SK-N-SH (cell line): ENCODE data around the gene SLC30A2. TPM values are rescaled to one million over a fixed set of nuclear protein-coding genes. Genes with fewer than 3 reads are reported as not detected.

Source experiments
- CTCF ChIA-PET: fragments of 300-600, 350-600 bp; formaldehyde crosslinking; extraction: SDS; loops from one replicate; lab custom pipeline; 2021; lab: Yijun Ruan, JAX
- POLR2A ChIA-PET: fragments of 350-600 bp; sonication (Branson Sonifier 250); formaldehyde crosslinking; extraction: SDS; loops from one replicate; lab custom pipeline; 2020; ENCODE audit warnings: antibody characterized with exemption, inconsistent platforms; lab: Yijun Ruan, JAX
- DNase-seq: peaks from one replicate; pipeline ENCODE4 v3.0.0; 2012
- H2AFZ ChIP-seq: fragments of 200-600 bp; sonication (generic); 2 replicates; pipeline ENCODE4 v1.8.1; 2016; ENCODE audit warnings: antibody characterized with exemption, mild to moderate bottlenecking, low read depth
- H3F3A ChIP-seq: fragments of 200-600 bp; sonication (generic); replicated peaks from 2 replicates; pipeline ENCODE3; 2016; ENCODE audit warnings: antibody characterized with exemption, mild to moderate bottlenecking; ENCODE audit not compliant: insufficient read depth
- H3K27ac ChIP-seq, 2 experiments: fragments of 200-500 bp in 1 of 2; fragments of 200-600 bp in 1 of 2; sonication (Bioruptor generic) in 1 of 2; sonication (generic), shearing (Covaris generic) in 1 of 2; 2 replicates each; pipeline versions ENCODE4 v1.5.1 to v1.6.1; 2014 to 2016; ENCODE audit warnings: low read depth in 2 of 2, inconsistent platforms in 1 of 2, low read length in 1 of 2, mild to moderate bottlenecking in 1 of 2, mixed read lengths in 1 of 2
- H3K27me3 ChIP-seq: fragments of 200-600 bp; sonication (generic), shearing (Covaris generic); 2 replicates; pipeline ENCODE4 v1.6.1; 2016; ENCODE audit warnings: mixed run types; ENCODE audit not compliant: insufficient read depth
- H3K36me3 ChIP-seq, 2 experiments: fragments of 200-500 bp in 1 of 2; fragments of 200-600 bp in 1 of 2; sonication (Bioruptor generic) in 1 of 2; sonication (generic) in 1 of 2; replicated peaks in 1 of 2; 2 replicates each; pipeline versions ENCODE3 to v1.5.1; 2014 to 2016; ENCODE audit warnings: low read length in 1 of 2, mild to moderate bottlenecking in 1 of 2; ENCODE audit not compliant: insufficient read depth in 2 of 2, control insufficient read depth in 1 of 2
- H3K4me1 ChIP-seq, 2 experiments: fragments of 200-500 bp in 1 of 2; fragments of 200-600 bp in 1 of 2; sonication (Bioruptor generic) in 1 of 2; sonication (generic), shearing (Covaris generic) in 1 of 2; 2 replicates each; pipeline versions ENCODE4 v1.5.1 to v1.6.1; 2014 to 2016; ENCODE audit warnings: low read depth in 1 of 2, low read length in 1 of 2, mixed run types in 1 of 2; ENCODE audit not compliant: insufficient read depth in 2 of 2, control insufficient read depth in 1 of 2
- H3K4me2 ChIP-seq: fragments of 200-600 bp; sonication (generic), shearing (Covaris generic); 2 replicates; pipeline ENCODE4 v1.6.1; 2017; ENCODE audit warnings: mixed run types
- H3K4me3 ChIP-seq, 2 experiments: fragments of 200-500 bp in 1 of 2; fragments of 200-600 bp in 1 of 2; sonication (Bioruptor generic) in 1 of 2; sonication (generic), shearing (Covaris generic) in 1 of 2; 2 replicates each; pipeline versions ENCODE4 v1.5.1 to v1.8.1; 2014 to 2016; ENCODE audit warnings: low read depth in 2 of 2, inconsistent platforms in 1 of 2, low read length in 1 of 2, mild to moderate bottlenecking in 1 of 2, mixed read lengths in 1 of 2, moderate library complexity in 1 of 2
- H3K79me2 ChIP-seq: fragments of 200-600 bp; sonication (generic); 2 replicates; pipeline ENCODE4 v1.8.1; 2017; ENCODE audit warnings: mild to moderate bottlenecking; ENCODE audit not compliant: insufficient read depth
- H3K9ac ChIP-seq: fragments of 200-600 bp; sonication (generic); 2 replicates; pipeline ENCODE4 v1.6.1; 2017; ENCODE audit warnings: mixed run types
- H3K9me2 ChIP-seq: fragments of 200-600 bp; sonication (generic); 2 replicates; pipeline ENCODE4 v1.6.1; 2017; ENCODE audit warnings: mixed run types
- H3K9me3 ChIP-seq: fragments of 200-600 bp; sonication (generic); 2 replicates; pipeline ENCODE4 v1.6.1; 2017; ENCODE audit warnings: mixed run types, mild to moderate bottlenecking, moderate library complexity
- H4K20me1 ChIP-seq: fragments of 200-600 bp; sonication (generic); 2 replicates; pipeline ENCODE4 v1.6.1; 2017; ENCODE audit warnings: mild to moderate bottlenecking, mixed run types; ENCODE audit not compliant: insufficient read depth
- CTCF ChIP-seq: fragments of 200-600 bp; sonication (generic); IDR thresholded peaks from 2 replicates; pipeline ENCODE4 v1.6.1; 2017; ENCODE audit warnings: antibody characterized with exemption, mild to moderate bottlenecking, moderate library complexity
- EP300 ChIP-seq, 2 experiments: IDR thresholded peaks; 2 replicates each; pipeline versions ENCODE4 v1.4.0 to v1.6.1; 2012; ENCODE audit warnings: borderline replicate concordance in 1 of 2, low read depth in 1 of 2, low read length in 1 of 2
- FOSL2 ChIP-seq: IDR thresholded peaks from 2 replicates; pipeline ENCODE4 v1.4.0; 2012; ENCODE audit warnings: low read depth, mild to moderate bottlenecking, moderate library complexity, borderline replicate concordance
- FOXM1 ChIP-seq: IDR thresholded peaks from 2 replicates; pipeline ENCODE4 v1.4.0; 2012; ENCODE audit warnings: low read depth, mild to moderate bottlenecking
- GABPA ChIP-seq: IDR thresholded peaks from 2 replicates; pipeline ENCODE4 v1.4.0; 2012; ENCODE audit warnings: low read depth, mild to moderate bottlenecking
- JUND ChIP-seq: IDR thresholded peaks from 2 replicates; pipeline ENCODE4 v1.4.0; 2012
- MXI1 ChIP-seq: IDR thresholded peaks from 2 replicates; pipeline ENCODE4 v1.6.1; 2012; ENCODE audit warnings: mild to moderate bottlenecking, low read depth, low read length, improper control_type of control experiment
- NRF1 ChIP-seq: IDR thresholded peaks from 2 replicates; pipeline ENCODE4 v1.6.1; 2012; ENCODE audit warnings: low read depth, mild to moderate bottlenecking, low read length
- RAD21 ChIP-seq: IDR thresholded peaks from 2 replicates; pipeline ENCODE4 v1.6.1; 2012; ENCODE audit warnings: mild to moderate bottlenecking, low read length
- RCOR1 ChIP-seq: fragments of 150-350 bp; IDR thresholded peaks from 2 replicates; pipeline ENCODE4 v1.6.1; 2017; ENCODE audit warnings: antibody characterized with exemption, low read length
- RFX5 ChIP-seq: IDR thresholded peaks from 2 replicates; pipeline ENCODE4 v1.6.1; 2012; ENCODE audit warnings: mild to moderate bottlenecking, improper control_type of control experiment, low read length
- RXRA ChIP-seq: IDR thresholded peaks from 2 replicates; pipeline ENCODE4 v1.4.0; 2012; ENCODE audit warnings: low read depth, mild to moderate bottlenecking, borderline replicate concordance
- SMC3 ChIP-seq: IDR thresholded peaks from 2 replicates; pipeline ENCODE4 v1.6.1; 2012; ENCODE audit warnings: low read depth, low read length, improper control_type of control experiment
- TCF12 ChIP-seq: IDR thresholded peaks from 2 replicates; pipeline ENCODE4 v1.4.0; 2012
- TEAD4 ChIP-seq: IDR thresholded peaks from 2 replicates; pipeline ENCODE4 v1.4.0; 2012; ENCODE audit warnings: mild to moderate bottlenecking, borderline replicate concordance; ENCODE audit not compliant: insufficient read depth
- USF1 ChIP-seq: IDR thresholded peaks from 2 replicates; pipeline ENCODE4 v1.4.0; 2012; ENCODE audit warnings: low read depth, borderline replicate concordance
- ZBTB33 ChIP-seq: IDR thresholded peaks from 2 replicates; pipeline ENCODE4 v1.4.0; 2012; ENCODE audit warnings: low read depth, borderline replicate concordance
- WGBS: methylation state at CpG from one replicate; pipeline ENCODE4 v1.1.6; 2017; ENCODE audit warnings: low lambda C conversion rate; 5-methylcytosine and 5-hydroxymethylcytosine counted together
- polyA plus RNA-seq, 3 experiments: library from polyadenylated mRNA; depleted of rRNA; stranded (reverse); fragments of >200 nt; gene quantifications; 2 replicates each; pipeline ENCODE4 v1.2.3, GENCODE V29; 2012
- TF ChIP-seq, protein P1 (sequence below): IDR thresholded peaks from 2 replicates; pipeline ENCODE4 v1.4.0; 2012; ENCODE audit warnings: low read depth
- TF ChIP-seq, protein P2 (sequence below): IDR thresholded peaks from 2 replicates; pipeline ENCODE4; 2012
- TF ChIP-seq, protein P3 (sequence below): fragments of 150-350 bp; IDR thresholded peaks from 2 replicates; pipeline ENCODE4 v1.6.1; 2017; ENCODE audit warnings: antibody characterized with exemption, low read length, low read depth, borderline replicate concordance

SLC30A2 gene
- polyA plus RNA-seq, 1 of the 3 experiments (the other 2 are of a cell fraction) = not detected

GRCh38 chr1:26035959-26036755 lies 9.8 kb downstream of the SLC30A2 start:
- WGBS = 0% methylated on average over 17 of the region's 39 CpGs
- Histone ChIP-seq H3K79me2 (no peaks in the 10 kb centered on the region), H3K27me3 (peaks cover 5% of the 10 kb centered on the region; the same call in 1 of the 2 replicates), H3K4me3 (peak overlapping the region; percentile 87 to 99), H4K20me1 (no peaks in the 10 kb centered on the region), H2AFZ (peak overlapping the region; percentile 100), H3K9me2 (no peaks in the 10 kb centered on the region), H3K36me3 (no peaks in the 10 kb centered on the region), H3F3A (peaks cover 4% of the 10 kb centered on the region), H3K9me3 (no peaks in the 10 kb centered on the region), H3K27ac (peak overlapping the region in 1 of 2 experiments; percentile 69; a peak in 1 of 4 replicates), H3K4me2 (peak overlapping the region; percentile 98), H3K9ac (peak overlapping the region; percentile 66; the same call in 1 of the 2 replicates), H3K4me1 (peaks cover 0 to 12% of the 10 kb centered on the region in 2 experiments; a peak in 1 of 4 replicates)
- POLR2A ChIA-PET = interaction anchor here (0.7 to 2.1 kb wide), 3 partner anchors 14 to 141 kb away, joined by 3 to 13 read pairs (median 4); partner anchors contain the start of gene EXTL1
- TF ChIP-seq EP300 (IDR thresholded peaks at IDR 0.05; ENCODE audit: borderline replicate concordance in 1 of 2, low read depth in 1 of 2, low read length in 1 of 2) (no peak), JUND (no peak), RXRA (no peak), RFX5 (no peak), FOSL2 (no peak), RAD21 (peak; percentile 84), ZBTB33 (no peak), CTCF (peak; percentile 95), FOXM1 (no peak), MXI1 (peak; percentile 70; the same call in 1 of the 2 replicates), NRF1 (no peak), TCF12 (no peak), TEAD4 (no peak), SMC3 (peak; percentile 74), RCOR1 (no peak), GABPA (no peak), USF1 (no peak)
- TF ChIP-seq, protein P1, sequence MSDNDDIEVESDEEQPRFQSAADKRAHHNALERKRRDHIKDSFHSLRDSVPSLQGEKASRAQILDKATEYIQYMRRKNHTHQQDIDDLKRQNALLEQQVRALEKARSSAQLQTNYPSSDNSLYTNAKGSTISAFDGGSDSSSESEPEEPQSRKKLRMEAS = no peak; the same call in 1 of the 2 replicates
- TF ChIP-seq, protein P2, sequence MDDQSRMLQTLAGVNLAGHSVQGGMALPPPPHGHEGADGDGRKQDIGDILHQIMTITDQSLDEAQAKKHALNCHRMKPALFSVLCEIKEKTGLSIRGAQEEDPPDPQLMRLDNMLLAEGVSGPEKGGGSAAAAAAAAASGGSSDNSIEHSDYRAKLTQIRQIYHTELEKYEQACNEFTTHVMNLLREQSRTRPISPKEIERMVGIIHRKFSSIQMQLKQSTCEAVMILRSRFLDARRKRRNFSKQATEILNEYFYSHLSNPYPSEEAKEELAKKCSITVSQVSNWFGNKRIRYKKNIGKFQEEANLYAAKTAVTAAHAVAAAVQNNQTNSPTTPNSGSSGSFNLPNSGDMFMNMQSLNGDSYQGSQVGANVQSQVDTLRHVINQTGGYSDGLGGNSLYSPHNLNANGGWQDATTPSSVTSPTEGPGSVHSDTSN = no peak
- TF ChIP-seq, protein P3, sequence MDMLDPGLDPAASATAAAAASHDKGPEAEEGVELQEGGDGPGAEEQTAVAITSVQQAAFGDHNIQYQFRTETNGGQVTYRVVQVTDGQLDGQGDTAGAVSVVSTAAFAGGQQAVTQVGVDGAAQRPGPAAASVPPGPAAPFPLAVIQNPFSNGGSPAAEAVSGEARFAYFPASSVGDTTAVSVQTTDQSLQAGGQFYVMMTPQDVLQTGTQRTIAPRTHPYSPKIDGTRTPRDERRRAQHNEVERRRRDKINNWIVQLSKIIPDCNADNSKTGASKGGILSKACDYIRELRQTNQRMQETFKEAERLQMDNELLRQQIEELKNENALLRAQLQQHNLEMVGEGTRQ = no peak
- peak; percentile 95 for DNase-seq
- CTCF ChIA-PET = interaction anchor here (0.6 to 4.1 kb wide), 47 partner anchors 9 to 849 kb away, joined by 3 to 58 read pairs (median 5); partner anchors contain the start of genes CEP85, EXTL1, PAFAH2 and PDIK1L
